HG03135 (cell line): ENCODE data around the gene CALB2.

Source experiments
- ATAC-seq: cut with Tn5 transposase; IDR thresholded peaks from one replicate; pipeline ENCODE4 v1.9.1; 2021; ENCODE audit warnings: mild to moderate bottlenecking, moderate library complexity; ENCODE audit not compliant: unreplicated experiment

CALB2 gene

GRCh38 chr16:71387045-71387871 lies 28.7 kb downstream of the CALB2 start:
- no peak for ATAC-seq

DNA sequence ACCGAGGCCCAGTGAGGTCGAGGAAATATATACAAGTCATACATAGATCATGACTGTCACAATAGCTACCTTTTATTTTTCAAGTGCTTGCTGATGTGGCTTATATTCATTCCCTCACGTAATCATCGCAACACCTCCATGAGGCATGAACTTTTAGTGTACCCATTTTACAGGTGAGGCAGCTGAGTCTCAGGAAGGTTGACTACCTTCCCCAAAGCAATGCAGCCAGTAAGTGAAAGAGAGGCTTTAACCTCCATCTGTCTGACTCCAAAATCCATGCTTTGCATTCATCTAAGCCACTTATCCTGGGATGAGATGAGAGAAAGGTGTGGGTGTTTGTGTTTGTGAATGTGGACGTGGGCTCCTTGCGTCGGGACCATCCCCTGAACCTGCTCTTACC lies 30.8 kb downstream of the CALB2 start:
- no peak for ATAC-seq

- ATAC-seq, result no peak
These were observed 38.1 kb downstream of the CALB2 start for GRCh38 chr16:71396594-71396993.

- no peak for ATAC-seq
These were observed 41.5 kb downstream of the CALB2 start for GRCh38 chr16:71399801-71400563.

GRCh38 chr16:71402007-71402406 lies 43.5 kb downstream of the CALB2 start:
- no peak for ATAC-seq

DNA sequence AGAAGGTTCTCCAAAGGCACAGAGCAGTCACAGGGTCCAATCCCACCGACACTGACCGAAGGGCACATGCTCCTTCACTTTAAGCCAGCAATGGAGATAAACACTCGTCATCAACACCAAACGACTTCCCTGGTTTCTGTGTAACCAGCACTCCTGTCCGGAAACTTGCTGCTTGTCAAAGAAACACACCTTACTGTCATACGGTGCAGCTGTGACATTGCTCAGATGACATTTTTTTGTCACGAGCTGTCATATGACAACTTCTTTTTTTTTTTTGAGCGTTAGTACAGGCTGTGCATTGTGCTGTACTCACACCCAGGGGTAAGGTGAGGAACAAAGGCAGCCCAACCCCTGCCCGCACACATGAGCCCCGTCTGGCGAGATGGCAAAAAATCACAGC lies 44.2 kb downstream of the CALB2 start:
- ATAC-seq, result no peak

- no peak for ATAC-seq
These were observed 45.8 kb downstream of the CALB2 start for GRCh38 chr16:71404364-71404763.

DNA sequence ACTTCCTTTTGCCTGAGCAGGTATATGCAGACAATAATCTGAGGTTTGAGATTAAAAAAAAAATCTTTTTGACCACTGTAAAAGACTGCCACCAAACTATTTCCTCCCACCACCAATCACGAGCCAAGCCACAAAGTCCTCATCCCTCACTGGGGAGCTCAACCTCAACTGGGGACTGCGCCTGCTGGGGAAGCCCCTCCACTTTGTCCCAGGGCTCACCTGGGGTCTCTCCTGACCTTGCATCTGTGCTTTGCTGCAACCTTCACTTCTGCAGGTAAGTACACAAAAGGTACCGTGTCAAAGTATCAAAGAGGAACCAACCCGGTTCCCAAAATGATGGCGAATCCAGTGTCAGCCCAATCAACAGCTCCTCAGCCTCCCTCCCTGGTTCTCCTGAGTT lies 47.8 kb downstream of the CALB2 start:
- ATAC-seq, result no peak

DNA sequence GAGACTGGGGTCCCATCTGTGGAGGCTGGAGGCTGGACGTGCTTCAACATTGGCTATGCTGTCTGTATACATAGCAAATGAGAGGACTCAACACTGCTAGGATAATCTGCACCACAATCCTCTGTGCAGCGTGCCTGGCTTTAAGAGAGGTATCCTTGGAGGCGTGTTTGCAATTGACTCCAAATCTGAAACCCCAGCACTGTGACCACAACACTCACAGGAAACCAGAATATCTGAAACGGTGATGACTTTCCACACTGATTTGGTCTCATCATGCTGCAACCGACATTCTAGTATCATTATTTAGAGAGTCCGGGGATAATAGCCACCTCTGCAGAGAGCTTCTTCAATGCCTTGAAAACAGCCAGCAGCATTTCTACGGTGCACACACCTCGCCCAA lies 48.2 kb downstream of the CALB2 start:
- no peak for ATAC-seq

DNA sequence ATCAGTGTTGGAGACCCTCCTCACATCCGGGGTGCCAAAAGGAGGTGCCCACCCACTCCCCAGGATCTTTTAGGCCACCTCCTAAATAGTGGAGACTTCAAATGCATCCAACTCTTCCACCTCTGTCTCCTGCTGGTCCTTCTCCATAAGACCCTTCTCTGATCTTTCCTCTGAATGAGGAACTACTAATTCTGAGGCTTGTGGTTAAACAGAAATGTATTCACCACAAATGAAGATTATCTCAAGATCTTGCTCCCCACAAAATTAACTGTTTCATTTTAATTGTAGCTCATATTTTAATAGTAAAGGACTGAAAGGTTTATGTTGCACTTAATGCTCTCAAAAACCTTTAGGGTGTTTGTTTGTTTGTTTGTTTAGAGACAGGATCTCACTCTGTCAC lies 49.2 kb downstream of the CALB2 start:
- ATAC-seq, result no peak

GRCh38 chr16:71408536-71408935 lies 50.0 kb downstream of the CALB2 start:
- no peak for ATAC-seq

DNA sequence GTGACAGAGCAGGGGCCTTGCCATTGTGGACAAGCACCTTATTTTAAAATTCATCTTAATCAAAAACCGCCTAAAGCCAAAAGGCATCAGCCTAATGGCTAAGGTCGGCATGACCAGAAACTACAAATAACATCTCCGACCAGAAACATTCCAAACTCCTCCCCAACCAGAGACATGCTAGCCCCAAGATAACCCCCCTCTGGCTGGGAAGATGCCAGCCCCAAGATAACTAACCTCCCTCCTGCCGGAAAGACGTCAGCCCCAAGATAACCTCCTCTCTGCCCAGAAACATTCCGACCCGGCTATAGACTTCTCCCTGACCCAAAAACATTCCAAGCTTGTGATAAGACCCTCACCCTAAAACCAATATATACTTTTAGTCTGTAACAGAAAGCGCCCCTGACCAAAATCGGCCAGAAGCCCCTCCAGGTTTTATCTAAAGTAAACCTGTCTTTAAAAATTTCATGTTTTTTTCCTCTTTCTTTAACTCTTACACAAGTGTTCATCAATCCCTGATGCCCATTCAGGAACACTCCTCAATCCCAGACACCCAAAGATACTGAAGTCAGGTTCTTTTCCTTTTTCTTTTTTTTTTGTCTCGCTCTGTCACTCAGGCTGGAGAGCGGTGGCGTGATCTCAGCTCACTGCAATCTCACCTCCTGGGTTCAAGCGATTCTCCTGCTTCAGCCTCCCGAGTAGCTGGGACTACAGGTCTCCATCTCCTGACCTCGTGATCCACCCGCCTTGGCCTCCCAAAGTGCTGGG lies 50.7 kb downstream of the CALB2 start:
- ATAC-seq, result no peak

DNA sequence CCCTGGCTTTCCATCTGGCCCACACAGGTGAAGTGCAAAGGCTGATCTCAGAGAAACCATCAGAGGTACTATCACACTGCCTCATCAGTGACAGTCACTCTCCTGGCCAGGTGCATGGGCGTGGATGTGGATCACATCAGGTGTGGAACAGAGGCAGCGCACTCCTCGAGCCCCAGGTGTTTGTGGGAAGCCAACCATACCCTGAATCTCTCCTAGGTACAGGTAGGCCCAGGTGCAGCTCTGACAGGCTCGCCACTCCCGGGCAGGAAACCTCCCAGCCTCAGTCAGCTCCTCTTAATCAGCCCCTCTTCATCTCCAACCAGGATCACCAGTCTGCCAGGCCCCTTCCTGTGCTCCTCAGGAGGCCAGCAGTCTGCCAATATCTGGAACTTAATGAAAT lies 51.6 kb downstream of the CALB2 start:
- no peak for ATAC-seq

GRCh38 chr16:71412270-71413160 lies 54.0 kb downstream of the CALB2 start:
- no peak for ATAC-seq

DNA sequence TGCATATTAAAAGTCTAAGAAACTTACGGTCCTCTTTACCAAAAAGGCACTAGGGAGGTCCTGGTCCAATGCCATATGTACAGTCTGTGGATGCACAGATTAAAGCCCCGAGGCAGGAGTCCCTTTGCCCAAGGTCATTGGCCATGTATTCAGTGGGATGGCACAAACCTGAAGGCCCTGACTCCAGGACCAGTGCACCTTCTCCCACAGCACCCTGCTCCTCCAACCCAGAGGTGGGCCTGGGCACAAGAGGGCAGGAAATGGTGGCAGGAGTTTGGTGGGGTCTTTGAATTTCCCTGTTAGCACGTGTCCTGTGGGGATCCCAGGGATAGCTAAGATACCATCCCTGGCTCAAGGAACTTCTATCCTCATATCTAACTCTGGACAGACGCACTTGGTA lies 54.8 kb downstream of the CALB2 start:
- ATAC-seq, result no peak

GRCh38 chr16:71414038-71414437 lies 55.5 kb downstream of the CALB2 start:
- ATAC-seq, result no peak

DNA sequence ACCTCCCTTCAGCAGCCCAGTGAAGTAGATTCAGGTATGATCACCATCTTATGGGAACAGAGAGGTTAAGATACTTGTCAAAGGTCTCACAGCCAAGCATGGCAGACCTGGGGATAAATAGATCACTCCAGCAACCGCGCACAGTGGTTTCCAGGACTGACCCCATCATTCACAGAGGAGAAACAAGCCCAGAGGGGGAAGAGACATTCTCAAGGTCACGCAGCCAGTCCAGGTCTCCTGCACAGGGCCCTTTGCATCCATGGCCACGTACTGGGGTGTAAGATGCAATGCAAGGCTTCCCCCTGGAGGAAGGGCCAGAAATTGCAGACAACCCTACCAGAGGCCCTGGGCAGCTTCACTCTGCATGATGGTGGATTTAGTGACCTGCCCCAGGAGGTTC lies 63.4 kb downstream of the CALB2 start:
- ATAC-seq, result no peak

DNA sequence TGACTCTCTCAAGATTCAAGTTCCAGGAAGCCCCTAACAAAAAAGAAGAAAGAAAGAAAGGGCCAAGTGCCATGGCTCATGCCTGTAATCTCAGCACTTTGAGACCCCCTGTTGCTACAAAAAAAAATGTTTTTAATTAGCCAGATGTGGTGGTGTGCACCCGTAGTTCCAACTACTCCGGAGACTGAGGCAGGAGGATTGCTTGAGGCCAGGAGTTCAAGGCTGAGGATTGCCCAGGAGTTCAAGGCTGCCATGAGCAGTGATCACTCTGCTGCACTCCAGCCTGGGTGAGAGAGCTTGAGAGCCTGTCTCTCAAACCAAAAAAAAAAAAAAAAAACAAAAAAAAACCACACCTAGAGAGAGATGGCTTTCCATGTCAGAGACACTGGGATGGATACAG lies 64.5 kb downstream of the CALB2 start:
- no peak for ATAC-seq

GRCh38 chr16:71423865-71424264 lies 65.3 kb downstream of the CALB2 start:
- no peak for ATAC-seq

DNA sequence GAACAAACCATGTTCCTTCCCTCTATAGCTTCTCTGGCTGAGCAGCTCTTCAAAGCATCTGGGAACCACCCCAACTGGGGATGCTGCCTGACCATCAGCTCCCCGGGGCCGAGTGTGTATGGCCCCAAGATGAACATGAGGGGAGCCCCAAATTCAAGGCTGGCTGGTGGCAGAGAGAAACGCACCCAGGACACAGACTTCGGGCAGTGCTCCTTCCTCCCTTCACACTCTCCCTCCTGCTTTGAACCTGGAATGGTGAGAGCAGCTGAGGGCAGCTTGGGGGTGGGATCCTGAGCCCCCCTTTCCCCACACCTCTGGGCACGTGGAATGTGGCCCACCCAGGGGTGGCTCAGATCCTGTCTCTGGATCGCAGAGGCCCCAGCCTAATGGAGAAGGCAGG lies 66.1 kb downstream of the CALB2 start:
- ATAC-seq, result no peak

DNA sequence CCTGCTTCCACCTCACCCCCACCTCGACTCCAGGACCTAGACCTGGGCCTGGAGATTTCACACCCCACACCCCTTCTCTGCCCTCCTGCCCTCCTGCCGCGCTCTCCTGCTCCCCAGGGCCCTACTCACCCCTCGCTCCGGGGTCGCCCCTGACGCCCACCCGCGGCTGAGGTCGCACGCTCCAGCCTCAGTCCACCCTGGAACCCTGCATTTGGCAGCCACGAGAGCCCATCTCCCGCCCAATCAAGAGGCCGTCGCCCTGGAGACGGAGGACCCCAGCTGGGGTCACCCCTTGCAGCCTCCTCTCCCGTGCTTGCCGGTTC lies 67.2 kb downstream of the CALB2 start:
- no peak for ATAC-seq
